ENCODE data around the gene SRPK1.
"Not testable (repeated sequence)": the region's sequence is repeated elsewhere in the genome, so short reads cannot be mapped to it uniquely, and the experiment has no call there.

The SRPK1 gene

GRCh38 chr6:35948725-35949124, 27.8 kb upstream of the SRPK1 start:
- no peaks in the 10 kb centered on the region for H3K36me3 Mint-ChIP-seq (ENCODE audit: low read depth)
- H3K27me3 Mint-ChIP-seq (ENCODE audit: low read depth) = peaks cover 5% of the 10 kb centered on the region

GRCh38 chr6:35945650-35946025, 24.7 kb upstream of the SRPK1 start:
- Mint-ChIP-seq H3K27ac (no peak overlapping the region), H3K36me3 (ENCODE audit: low read depth) (no peaks in the 10 kb centered on the region), H3K9me3 (peaks cover 12% of the 10 kb centered on the region), H3K4me1 (no peaks in the 10 kb centered on the region), H3K4me3 (no peak overlapping the region), H3K27me3 (ENCODE audit: low read depth) (no peaks in the 10 kb centered on the region)
- TF ChIP-seq CTCF (IDR thresholded peaks at IDR 0.05; ENCODE audit: unreplicated experiment in 3 of 3) = no peak

More at GRCh38 chr6:35948725-35949124, 27.8 kb upstream of the SRPK1 start:
- H3K9me3 Mint-ChIP-seq = no peaks in the 10 kb centered on the region
- no peak overlapping the region for H3K4me3 Mint-ChIP-seq
- no peaks in the 10 kb centered on the region for H3K4me1 Mint-ChIP-seq
- no peak for TF ChIP-seq CTCF (IDR thresholded peaks at IDR 0.05; ENCODE audit: unreplicated experiment in 3 of 3)
- H3K27ac Mint-ChIP-seq = no peak overlapping the region

- H3K4me1 Mint-ChIP-seq = no peaks in the 10 kb centered on the region
Observed at GRCh38 chr6:35943390-35943789, 22.5 kb upstream of the SRPK1 start.

GRCh38 chr6:35942355-35942754, 21.5 kb upstream of the SRPK1 start:
- no peak overlapping the region for H3K27ac Mint-ChIP-seq
- H3K27me3 Mint-ChIP-seq (ENCODE audit: low read depth) = no peaks in the 10 kb centered on the region
- no peak for TF ChIP-seq CTCF (IDR thresholded peaks at IDR 0.05; ENCODE audit: unreplicated experiment in 3 of 3)

More at GRCh38 chr6:35943390-35943789, 22.5 kb upstream of the SRPK1 start:
- Mint-ChIP-seq H3K27ac (no peak overlapping the region), H3K36me3 (ENCODE audit: low read depth) (no peaks in the 10 kb centered on the region), H3K9me3 (peaks cover 20% of the 10 kb centered on the region), H3K4me3 (no peak overlapping the region), H3K27me3 (ENCODE audit: low read depth) (no peaks in the 10 kb centered on the region)
- no peak for TF ChIP-seq CTCF (IDR thresholded peaks at IDR 0.05; ENCODE audit: unreplicated experiment in 3 of 3)

GRCh38 chr6:35941170-35941569, 20.3 kb upstream of the SRPK1 start:
- not testable (repeated sequence) for H3K27me3 Mint-ChIP-seq (ENCODE audit: low read depth)

More at GRCh38 chr6:35942355-35942754, 21.5 kb upstream of the SRPK1 start:
- H3K36me3 Mint-ChIP-seq (ENCODE audit: low read depth) = no peaks in the 10 kb centered on the region
- peaks cover 23% of the 10 kb centered on the region for H3K9me3 Mint-ChIP-seq
- H3K4me1 Mint-ChIP-seq = no peaks in the 10 kb centered on the region
- no peak overlapping the region for H3K4me3 Mint-ChIP-seq

GRCh38 chr6:35940014-35940413, 19.1 kb upstream of the SRPK1 start:
- H3K27me3 Mint-ChIP-seq (ENCODE audit: low read depth); H3K4me1 Mint-ChIP-seq; H3K36me3 Mint-ChIP-seq (ENCODE audit: low read depth); H3K4me3 Mint-ChIP-seq; H3K27ac Mint-ChIP-seq: not testable (repeated sequence)
- peaks cover 25% of the 10 kb centered on the region for H3K9me3 Mint-ChIP-seq

More at GRCh38 chr6:35941170-35941569, 20.3 kb upstream of the SRPK1 start:
- H3K4me1 Mint-ChIP-seq; H3K36me3 Mint-ChIP-seq (ENCODE audit: low read depth); H3K27ac Mint-ChIP-seq; H3K4me3 Mint-ChIP-seq: not testable (repeated sequence)
- peaks cover 25% of the 10 kb centered on the region for H3K9me3 Mint-ChIP-seq

GRCh38 chr6:35939259-35939658, 18.4 kb upstream of the SRPK1 start:
- H3K36me3 Mint-ChIP-seq (ENCODE audit: low read depth); H3K4me1 Mint-ChIP-seq: not testable (repeated sequence)

More at GRCh38 chr6:35939259-35939658, 18.4 kb upstream of the SRPK1 start:
- not testable (repeated sequence) for H3K27me3 Mint-ChIP-seq (ENCODE audit: low read depth); H3K27ac Mint-ChIP-seq; H3K4me3 Mint-ChIP-seq
- peaks cover 25% of the 10 kb centered on the region for H3K9me3 Mint-ChIP-seq
